GM21526 (cell line): ENCODE measurements around the gene USP17L27.
"Not testable (repeated sequence)": the region's sequence is repeated elsewhere in the genome, so short reads cannot be mapped to it uniquely, and the experiment has no call there.

ENCODE experiments used
- ATAC-seq: cut with Tn5 transposase; IDR thresholded peaks from one replicate; pipeline ENCODE4 v1.9.1; 2021; ENCODE audit warnings: moderate library complexity; ENCODE audit not compliant: unreplicated experiment, low FRiP score

The USP17L27 gene

DNA sequence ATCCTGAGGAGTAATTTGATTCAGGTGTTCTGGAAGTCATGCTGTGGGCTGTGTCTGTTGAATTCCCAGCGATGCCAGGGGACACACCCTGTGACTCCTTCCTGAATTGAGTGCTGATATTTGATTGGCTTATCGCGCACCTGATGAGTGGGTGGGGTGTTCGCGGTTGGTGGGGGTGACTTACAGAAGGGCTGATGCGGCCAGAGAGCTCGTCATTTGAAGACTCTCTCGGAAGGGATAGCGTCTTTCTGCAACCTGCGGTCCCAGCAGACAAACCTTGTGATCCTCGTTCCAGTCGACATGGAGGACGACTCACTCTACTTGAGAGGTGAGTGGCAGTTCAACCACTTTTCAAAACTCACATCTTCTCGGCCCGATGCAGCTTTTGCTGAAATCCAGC lies at the start of gene USP17L27:
TSS of gene USP17L27 (plus strand) at position 301 of the 400 bp plus-strand sequence. CDS start at position 301, 0 bp downstream.
- ATAC-seq: not testable (repeated sequence)

- not testable (repeated sequence) for ATAC-seq
Measured at GRCh38 chr4:9324191-9324590, 19.8 kb upstream of the USP17L27 start.

GRCh38 chr4:9324865-9325264 lies 19.1 kb upstream of the USP17L27 start, which contains the start of gene USP17L24:
Gene USP17L24, plus strand, starts transcription at chr4:9325165. Its CDS starts 0 bp downstream, at chr4:9325165.
- ATAC-seq: not testable (repeated sequence)

DNA sequence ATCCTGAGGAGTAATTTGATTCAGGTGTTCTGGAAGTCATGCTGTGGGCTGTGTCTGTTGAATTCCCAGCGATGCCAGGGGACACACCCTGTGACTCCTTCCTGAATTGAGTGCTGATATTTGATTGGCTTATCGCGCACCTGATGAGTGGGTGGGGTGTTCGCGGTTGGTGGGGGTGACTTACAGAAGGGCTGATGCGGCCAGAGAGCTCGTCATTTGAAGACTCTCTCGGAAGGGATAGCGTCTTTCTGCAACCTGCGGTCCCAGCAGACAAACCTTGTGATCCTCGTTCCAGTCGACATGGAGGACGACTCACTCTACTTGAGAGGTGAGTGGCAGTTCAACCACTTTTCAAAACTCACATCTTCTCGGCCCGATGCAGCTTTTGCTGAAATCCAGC lies 14.3 kb upstream of the USP17L27 start, which contains the start of gene USP17L25:
TSS of gene USP17L25 (plus strand) at position 301 of the 400 bp plus-strand sequence. CDS start at position 301, 0 bp downstream.
- not testable (repeated sequence) for ATAC-seq

DNA sequence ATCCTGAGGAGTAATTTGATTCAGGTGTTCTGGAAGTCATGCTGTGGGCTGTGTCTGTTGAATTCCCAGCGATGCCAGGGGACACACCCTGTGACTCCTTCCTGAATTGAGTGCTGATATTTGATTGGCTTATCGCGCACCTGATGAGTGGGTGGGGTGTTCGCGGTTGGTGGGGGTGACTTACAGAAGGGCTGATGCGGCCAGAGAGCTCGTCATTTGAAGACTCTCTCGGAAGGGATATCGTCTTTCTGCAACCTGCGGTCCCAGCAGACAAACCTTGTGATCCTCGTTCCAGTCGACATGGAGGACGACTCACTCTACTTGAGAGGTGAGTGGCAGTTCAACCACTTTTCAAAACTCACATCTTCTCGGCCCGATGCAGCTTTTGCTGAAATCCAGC lies 9.6 kb upstream of the USP17L27 start, which contains the start of gene USP17L26:
TSS of gene USP17L26 (plus strand) at position 301 of the 400 bp plus-strand sequence. CDS start at position 301, 0 bp downstream.
- not testable (repeated sequence) for ATAC-seq

GRCh38 chr4:9339103-9339502 lies 4.8 kb upstream of the USP17L27 start, which contains the start of gene USP17L5:
Gene USP17L5, plus strand, starts transcription at chr4:9339403. Its CDS starts 0 bp downstream, at chr4:9339403.
- not testable (repeated sequence) for ATAC-seq

DNA sequence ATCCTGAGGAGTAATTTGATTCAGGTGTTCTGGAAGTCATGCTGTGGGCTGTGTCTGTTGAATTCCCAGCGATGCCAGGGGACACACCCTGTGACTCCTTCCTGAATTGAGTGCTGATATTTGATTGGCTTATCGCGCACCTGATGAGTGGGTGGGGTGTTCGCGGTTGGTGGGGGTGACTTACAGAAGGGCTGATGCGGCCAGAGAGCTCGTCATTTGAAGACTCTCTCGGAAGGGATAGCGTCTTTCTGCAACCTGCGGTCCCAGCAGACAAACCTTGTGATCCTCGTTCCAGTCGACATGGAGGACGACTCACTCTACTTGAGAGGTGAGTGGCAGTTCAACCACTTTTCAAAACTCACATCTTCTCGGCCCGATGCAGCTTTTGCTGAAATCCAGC lies 4.6 kb downstream of the USP17L27 start, which contains the start of gene USP17L28:
TSS of gene USP17L28 (plus strand) at position 301 of the 400 bp plus-strand sequence. CDS start at position 301, 0 bp downstream.
- not testable (repeated sequence) for ATAC-seq

DNA sequence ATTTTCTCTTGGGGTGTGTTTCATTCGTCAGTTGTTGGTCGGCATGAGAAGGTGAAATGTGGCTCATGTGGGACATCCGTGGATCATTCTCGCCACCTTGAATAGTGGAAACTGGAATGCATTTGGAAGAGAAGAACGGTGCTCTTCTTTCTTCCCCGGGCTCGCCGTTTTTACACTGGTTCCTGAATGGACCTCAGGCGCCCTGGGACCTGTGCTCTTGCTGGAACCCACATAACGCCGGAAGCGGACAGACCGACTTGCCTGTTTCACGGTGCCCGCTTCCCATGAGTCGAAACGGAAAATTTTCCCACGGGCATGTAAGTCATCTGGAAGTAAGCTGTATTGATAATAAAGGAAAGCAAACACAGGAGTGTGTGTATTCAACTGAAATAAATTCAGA lies 6.9 kb downstream of the USP17L27 start:
- not testable (repeated sequence) for ATAC-seq

DNA sequence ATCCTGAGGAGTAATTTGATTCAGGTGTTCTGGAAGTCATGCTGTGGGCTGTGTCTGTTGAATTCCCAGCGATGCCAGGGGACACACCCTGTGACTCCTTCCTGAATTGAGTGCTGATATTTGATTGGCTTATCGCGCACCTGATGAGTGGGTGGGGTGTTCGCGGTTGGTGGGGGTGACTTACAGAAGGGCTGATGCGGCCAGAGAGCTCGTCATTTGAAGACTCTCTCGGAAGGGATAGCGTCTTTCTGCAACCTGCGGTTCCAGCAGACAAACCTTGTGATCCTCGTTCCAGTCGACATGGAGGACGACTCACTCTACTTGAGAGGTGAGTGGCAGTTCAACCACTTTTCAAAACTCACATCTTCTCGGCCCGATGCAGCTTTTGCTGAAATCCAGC lies 9.4 kb downstream of the USP17L27 start, which contains the start of gene USP17L29:
TSS of gene USP17L29 (plus strand) at position 301 of the 400 bp plus-strand sequence. CDS start at position 301, 0 bp downstream.
- ATAC-seq: not testable (repeated sequence)

GRCh38 chr4:9362829-9363228 lies 18.9 kb downstream of the USP17L27 start, which contains the start of gene USP17L30:
Gene USP17L30, plus strand, starts transcription at chr4:9363129. Its CDS starts 0 bp downstream, at chr4:9363129.
- ATAC-seq: not testable (repeated sequence)

DNA sequence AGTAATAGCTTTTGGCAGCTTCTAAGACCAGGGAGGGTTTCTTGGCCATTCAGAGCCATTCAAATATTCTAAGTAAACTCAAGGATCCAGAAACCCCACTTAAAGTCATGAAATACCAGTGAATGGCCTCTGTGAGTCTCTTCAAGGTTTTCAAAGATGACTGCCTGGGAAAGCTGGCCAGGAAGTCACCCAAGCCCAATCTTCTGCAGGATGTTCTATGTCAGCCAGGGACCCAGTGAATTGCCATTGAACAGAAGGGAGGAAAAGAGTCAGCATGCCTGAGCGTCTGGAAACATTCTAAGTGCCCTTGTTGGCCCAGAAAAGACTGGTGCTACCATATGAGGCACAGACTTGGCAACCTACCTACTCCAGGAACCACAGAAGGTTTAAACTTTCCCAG lies 35.9 kb downstream of the USP17L27 start:
- ATAC-seq: not testable (repeated sequence)

GRCh38 chr4:9381012-9381534 lies 37.1 kb downstream of the USP17L27 start:
- ATAC-seq: not testable (repeated sequence)

DNA sequence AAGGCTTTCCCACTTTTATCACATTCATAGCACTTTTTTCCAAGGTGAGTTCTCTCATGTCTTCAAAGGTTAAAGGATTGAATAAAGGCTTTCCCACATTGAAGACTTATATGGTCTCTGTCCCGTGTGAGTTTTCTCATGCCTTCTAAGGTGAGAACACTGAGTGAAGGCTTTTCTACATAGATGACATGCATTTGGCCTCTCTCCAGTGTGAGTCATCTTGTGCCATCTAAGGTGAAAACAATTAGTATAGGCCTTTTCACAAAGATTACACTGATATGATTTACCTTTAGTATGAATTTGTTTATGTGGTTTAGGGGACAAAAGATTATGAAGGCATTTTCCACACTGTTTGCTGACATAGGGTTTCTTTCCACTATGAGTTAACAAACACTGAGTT lies 40.2 kb downstream of the USP17L27 start:
- ATAC-seq: no peak

DNA sequence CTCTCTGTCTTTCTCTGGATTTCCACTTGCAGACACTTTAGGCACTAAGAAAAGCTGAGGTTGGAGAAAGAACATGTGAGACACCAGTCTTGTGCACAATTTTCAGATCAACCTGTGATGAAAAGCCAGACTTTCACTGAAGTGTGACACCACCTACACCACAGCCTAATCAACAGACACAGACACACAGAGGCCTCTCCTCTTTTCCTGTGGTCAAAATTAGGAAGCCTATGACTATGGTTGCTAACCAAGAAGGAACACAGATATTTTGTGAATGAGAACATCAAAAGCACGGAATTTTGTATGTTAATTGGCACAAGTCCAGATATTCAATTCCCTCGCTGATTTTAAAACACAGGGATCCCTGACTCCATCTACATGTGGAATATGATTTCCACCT lies 45.1 kb downstream of the USP17L27 start:
- not testable (repeated sequence) for ATAC-seq
